PC-9 (cell line): ENCODE results near the gene BLOC1S4. TPM values are rescaled to one million over a fixed set of nuclear protein-coding genes. Genes with fewer than 3 reads are reported as not detected.

Experiments
- BruUV-seq: library from RNA; stranded (reverse); fragments of 400-500 nt; replicated peaks from 2 replicates; lab custom pipeline; 2021; lab: Mats Ljungman, UMichigan
- CTCF ChIA-PET: fragments of 300-600 bp; sonication (Branson Sonifier 250); formaldehyde crosslinking; loops from one replicate; lab custom pipeline; 2022; ENCODE audit warnings: antibody characterized with exemption; lab: Charles Lee
- POLR2A ChIA-PET: fragments of 300-600 bp; sonication (Branson Sonifier 250); formaldehyde crosslinking; loops from one replicate; lab custom pipeline; 2022; ENCODE audit warnings: antibody characterized with exemption; ENCODE audit not compliant: unreplicated experiment; lab: Charles Lee
- DNase-seq, 2 experiments: peaks; one replicate each; pipeline versions ENCODE4 v3.0.0 to v3.0.0-alpha.2; 2015 to 2022; ENCODE audit warnings: mixed read lengths in 1 of 2
- H2AFZ ChIP-seq: fragments of 200-600 bp; sonication (generic); 2 replicates; pipeline ENCODE4 v1.8.1; 2017; ENCODE audit warnings: antibody characterized with exemption
- H3F3A ChIP-seq: fragments of 200-600 bp; sonication (generic); 2 replicates; pipeline ENCODE4 v1.8.1; 2017; ENCODE audit warnings: antibody characterized with exemption, mild to moderate bottlenecking, low read depth; ENCODE audit not compliant: insufficient read depth
- H3K27ac ChIP-seq: fragments of 200-600 bp; sonication (generic); 2 replicates; pipeline ENCODE4 v1.6.1; 2016; ENCODE audit warnings: mixed run types
- H3K27me3 ChIP-seq: fragments of 200-600 bp; sonication (generic); 2 replicates; pipeline ENCODE4 v1.6.1; 2016; ENCODE audit warnings: low read depth, mixed run types; ENCODE audit not compliant: insufficient read depth
- H3K36me3 ChIP-seq: fragments of 200-600 bp; sonication (generic); 2 replicates; pipeline ENCODE4 v1.6.1; 2016; ENCODE audit warnings: low read depth, mixed run types
- H3K4me1 ChIP-seq: fragments of 200-600 bp; sonication (generic); replicated peaks from 2 replicates; pipeline ENCODE4 v1.6.1; 2016; ENCODE audit warnings: mixed run types; ENCODE audit not compliant: insufficient read depth
- H3K4me2 ChIP-seq: fragments of 200-600 bp; sonication (generic); 2 replicates; pipeline ENCODE4 v1.6.1; 2017; ENCODE audit warnings: mixed run types
- H3K4me3 ChIP-seq: fragments of 200-600 bp; sonication (generic); 2 replicates; pipeline ENCODE4 v1.6.1; 2016; ENCODE audit warnings: mixed run types
- H3K79me2 ChIP-seq: fragments of 200-600 bp; sonication (generic); 2 replicates; pipeline ENCODE4 v1.6.1; 2017; ENCODE audit warnings: low read depth, mixed run types
- H3K9me2 ChIP-seq: fragments of 200-600 bp; sonication (generic); 2 replicates; pipeline ENCODE4 v1.8.1; 2017; ENCODE audit warnings: mild to moderate bottlenecking; ENCODE audit not compliant: insufficient read depth
- H3K9me3 ChIP-seq: fragments of 200-600 bp; sonication (generic); 2 replicates; pipeline ENCODE4 v1.8.1; 2016; ENCODE audit warnings: low read depth; ENCODE audit not compliant: insufficient read depth
- H4K20me1 ChIP-seq: fragments of 200-600 bp; sonication (generic); 2 replicates; pipeline ENCODE4 v1.8.1; 2017; ENCODE audit not compliant: insufficient read depth
- EZH2 ChIP-seq: fragments of 200-600 bp; sonication (generic); IDR thresholded peaks from 2 replicates; pipeline ENCODE4 v1.8.0; 2017; ENCODE audit warnings: antibody characterized with exemption, low read depth
- intact Hi-C: fragments of 100-400 bp; cut with micrococcal nuclease; formaldehyde crosslinking; loops from one replicate; pipeline ENCODE4 v1.10.0; 2022; ENCODE audit not compliant: unreplicated experiment
- total RNA-seq: library from RNA; stranded (reverse); gene quantifications from 2 replicates; pipeline ENCODE4 v1.2.3, GENCODE V29; 2021
- TF ChIP-seq, protein P1 (sequence below): fragments of 200-600 bp; sonication (generic); conservative IDR thresholded peaks from 2 replicates; pipeline ENCODE4 v1.6.1; 2017; ENCODE audit warnings: mixed run types, antibody characterized with exemption, mild to moderate bottlenecking, moderate library complexity

The BLOC1S4 gene
- total RNA-seq, 1 experiment from 2014 or later = 11.7 TPM

DNA sequence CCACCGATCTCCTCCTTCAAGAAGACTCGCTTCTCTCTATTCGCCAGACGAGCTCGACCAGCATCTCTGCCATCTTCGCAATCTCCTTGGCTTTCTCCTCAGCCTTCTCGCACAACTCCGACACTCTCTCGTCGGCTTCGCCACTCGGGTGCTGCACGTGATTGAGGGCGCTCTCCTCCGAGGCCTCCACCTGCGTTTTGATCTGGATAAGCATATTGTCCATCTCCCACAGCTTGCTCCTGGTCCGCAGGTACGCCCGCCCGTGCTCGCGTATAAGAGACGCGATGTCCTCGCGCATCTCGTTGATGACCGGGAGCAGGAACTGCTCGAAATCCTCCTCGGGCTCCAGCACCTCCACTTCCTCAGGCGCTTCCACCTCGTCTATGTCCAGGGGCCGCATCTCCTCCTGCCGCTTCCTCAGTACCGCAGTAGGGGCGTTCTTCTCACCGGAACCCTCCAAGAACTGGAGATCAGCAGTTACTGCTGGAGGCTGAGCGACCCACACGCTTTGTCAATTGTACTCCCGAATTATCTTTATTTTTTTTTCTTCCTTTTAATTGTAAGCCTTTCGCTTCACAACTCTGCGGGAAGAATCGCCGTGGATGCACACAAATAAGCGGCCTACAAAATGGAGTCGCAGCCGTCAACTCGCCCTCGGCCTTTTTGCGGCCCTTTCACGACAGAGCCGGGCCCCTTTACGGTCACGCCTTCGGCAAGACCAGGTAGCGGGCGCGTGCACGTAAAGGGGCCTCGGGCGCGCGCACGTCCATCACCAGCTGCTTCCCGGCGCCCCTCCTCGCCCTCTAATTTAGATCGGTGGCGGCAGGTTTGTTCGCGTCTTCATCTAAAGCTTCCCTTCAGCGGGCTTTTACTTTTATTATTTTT, 6.5 kb upstream of the BLOC1S4 start, which contains the start of gene MRFAP1L1:
MRFAP1L1 (minus strand) TSS at position 636 of the 885 bp plus-strand sequence; CDS start at position 400, 236 bp downstream.
- BruUV-seq = TSS peak; percentile 81
- TF ChIP-seq, protein P1, sequence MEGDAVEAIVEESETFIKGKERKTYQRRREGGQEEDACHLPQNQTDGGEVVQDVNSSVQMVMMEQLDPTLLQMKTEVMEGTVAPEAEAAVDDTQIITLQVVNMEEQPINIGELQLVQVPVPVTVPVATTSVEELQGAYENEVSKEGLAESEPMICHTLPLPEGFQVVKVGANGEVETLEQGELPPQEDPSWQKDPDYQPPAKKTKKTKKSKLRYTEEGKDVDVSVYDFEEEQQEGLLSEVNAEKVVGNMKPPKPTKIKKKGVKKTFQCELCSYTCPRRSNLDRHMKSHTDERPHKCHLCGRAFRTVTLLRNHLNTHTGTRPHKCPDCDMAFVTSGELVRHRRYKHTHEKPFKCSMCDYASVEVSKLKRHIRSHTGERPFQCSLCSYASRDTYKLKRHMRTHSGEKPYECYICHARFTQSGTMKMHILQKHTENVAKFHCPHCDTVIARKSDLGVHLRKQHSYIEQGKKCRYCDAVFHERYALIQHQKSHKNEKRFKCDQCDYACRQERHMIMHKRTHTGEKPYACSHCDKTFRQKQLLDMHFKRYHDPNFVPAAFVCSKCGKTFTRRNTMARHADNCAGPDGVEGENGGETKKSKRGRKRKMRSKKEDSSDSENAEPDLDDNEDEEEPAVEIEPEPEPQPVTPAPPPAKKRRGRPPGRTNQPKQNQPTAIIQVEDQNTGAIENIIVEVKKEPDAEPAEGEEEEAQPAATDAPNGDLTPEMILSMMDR = no peak
- peaks cover 11% of the 10 kb centered on the region for H3K36me3 ChIP-seq
- H3K27me3 ChIP-seq = no peaks in the 10 kb centered on the region
- H3K27ac ChIP-seq = peak within 1 kb of the TSS; percentile 50
- peak; percentile 87 to 95 for DNase-seq
- H3K4me2 ChIP-seq = peak within 1 kb of the TSS; percentile 90
- no peaks in the 10 kb centered on the region for H4K20me1 ChIP-seq
- H3F3A ChIP-seq = peaks cover 9% of the 10 kb centered on the region; the same call in 1 of the 2 replicates
- peaks cover 42% of the 10 kb centered on the region for H3K79me2 ChIP-seq
- no peaks in the 10 kb centered on the region for H3K9me3 ChIP-seq
- ChIA-PET CTCF (interaction anchor here (0.6 to 0.9 kb wide), 3 partner anchors 13 to 69 kb away, joined by 3 to 4 read pairs (median 3); partner anchors contain the start of gene MRFAP1), POLR2A (interaction anchor here (0.6 to 1.0 kb wide), 3 partner anchors 15 to 76 kb away, joined by 3 to 6 read pairs (median 4); no protein-coding TSS in a partner anchor)
- peak within 1 kb of the TSS; percentile 96 for H3K4me3 ChIP-seq
- peaks cover 18% of the 10 kb centered on the region for H3K4me1 ChIP-seq
- peak within 1 kb of the TSS; percentile 95 for H2AFZ ChIP-seq
- no peaks in the 10 kb centered on the region for H3K9me2 ChIP-seq
- intact Hi-C loops = loop anchor here (1.0 kb wide), 1 partner anchor 14 kb away; no protein-coding TSS in a partner anchor

DNA sequence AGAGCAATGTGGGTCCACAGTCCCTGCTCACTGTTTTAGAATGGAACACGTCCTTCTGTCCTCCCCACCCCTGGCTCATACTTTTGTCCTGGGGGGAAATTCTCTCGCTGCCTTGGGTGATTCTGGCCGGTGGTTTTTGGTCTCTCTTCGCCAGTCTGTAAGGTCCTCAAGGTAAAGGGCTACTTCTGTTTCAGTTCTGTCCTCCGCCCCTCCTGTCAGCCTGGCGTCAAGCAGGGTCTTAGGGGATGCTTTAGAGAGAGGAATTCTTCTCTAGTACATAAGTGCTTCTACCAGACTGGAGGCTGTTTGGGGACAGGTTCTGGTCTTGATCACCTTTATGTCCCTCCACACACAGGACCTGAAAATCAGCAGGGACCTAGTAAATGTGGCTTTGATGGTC, 5.7 kb upstream of the BLOC1S4 start:
- H3K4me2 ChIP-seq = peak overlapping the region; percentile 90
- ChIA-PET POLR2A (interaction anchor here (0.6 to 0.7 kb wide), 2 partner anchors 16 to 77 kb away, joined by 3 to 4 read pairs; partner anchors contain the start of gene S100P), CTCF (interaction anchor here (0.6 kb wide), 1 partner anchor 70 kb away, joined by 4 read pairs; the partner anchor contains the start of gene MRFAP1)
- peaks cover 11% of the 10 kb centered on the region for H3K36me3 ChIP-seq
- peaks cover 7% of the 10 kb centered on the region; the same call in 1 of the 2 replicates for H3F3A ChIP-seq
- H3K9me2 ChIP-seq = no peaks in the 10 kb centered on the region
- H3K27me3 ChIP-seq = no peaks in the 10 kb centered on the region
- no peak for DNase-seq
- H3K79me2 ChIP-seq = peaks cover 42% of the 10 kb centered on the region
- TF ChIP-seq, protein P1 = no peak
- TF ChIP-seq EZH2 = no peak
- H3K4me1 ChIP-seq = peaks cover 18% of the 10 kb centered on the region
- H3K27ac ChIP-seq = no peak overlapping the region
- BruUV-seq = TSS peak; percentile 52
- peak overlapping the region; percentile 95 for H2AFZ ChIP-seq
- H3K9me3 ChIP-seq = no peaks in the 10 kb centered on the region
- H3K4me3 ChIP-seq = peak overlapping the region; percentile 96
- no peaks in the 10 kb centered on the region for H4K20me1 ChIP-seq
- intact Hi-C loops = no loop called here

DNA sequence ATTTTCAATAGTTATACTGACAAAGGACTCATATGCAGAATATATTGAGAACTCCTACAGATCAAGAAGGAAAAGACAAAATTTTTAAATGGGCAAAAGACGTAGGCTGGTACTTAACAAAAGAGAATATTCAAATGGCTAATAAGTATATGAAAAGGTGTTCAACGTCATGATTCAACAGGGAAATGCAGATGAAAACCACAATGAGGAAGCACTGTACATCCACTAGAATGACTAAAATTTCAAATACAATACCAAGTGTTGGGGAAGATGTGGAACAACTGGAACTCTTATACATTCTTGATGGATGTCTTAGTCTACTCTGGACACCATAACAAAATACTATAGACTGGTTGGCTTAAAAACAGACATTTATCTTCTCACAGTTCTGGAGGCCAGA, 5.0 kb upstream of the BLOC1S4 start:
- H3K36me3 ChIP-seq = peaks cover 11% of the 10 kb centered on the region
- no peak overlapping the region for H2AFZ ChIP-seq
- DNase-seq = no peak
- H3K27me3 ChIP-seq = no peaks in the 10 kb centered on the region
- ChIA-PET POLR2A (interaction anchor here (0.7 kb wide), 1 partner anchor 17 kb away, joined by 3 read pairs; the partner anchor contains the start of gene S100P), CTCF (no interaction called here)
- H4K20me1 ChIP-seq = no peaks in the 10 kb centered on the region
- TF ChIP-seq, protein P1 = no peak
- no peak for TF ChIP-seq EZH2
- peak overlapping the region; percentile 90 for H3K4me2 ChIP-seq
- no TSS peak for BruUV-seq
- no peaks in the 10 kb centered on the region for H3K9me3 ChIP-seq
- H3K79me2 ChIP-seq = peaks cover 36% of the 10 kb centered on the region
- H3K27ac ChIP-seq = no peak overlapping the region
- H3K9me2 ChIP-seq = no peaks in the 10 kb centered on the region
- intact Hi-C loops = no loop called here
- peaks cover 7% of the 10 kb centered on the region; the same call in 1 of the 2 replicates for H3F3A ChIP-seq
- H3K4me3 ChIP-seq = no peak overlapping the region
- H3K4me1 ChIP-seq = peaks cover 21% of the 10 kb centered on the region
